Tibial artery (tissue), 4 donors: ENCODE results near the gene FAAP100.

Experiments used
- DNase-seq, 2 donors: peaks; one replicate each; pipeline ENCODE4 v3.0.0-alpha.2; 2019
- H3K27ac ChIP-seq, 2 donors: fragments of 200-600 bp; sonication (generic) in 1 of 2; 1 replicate in 1 of 2; 2 replicates in 1 of 2; pipeline ENCODE4 v1.5.1; 2018 to 2019; ENCODE audit warnings: mild to moderate bottlenecking in 1 of 2
- H3K27me3 ChIP-seq, 2 donors: fragments of 200-600 bp; sonication (generic) in 1 of 2; one replicate each; pipeline versions ENCODE4 v1.5.1 to v1.6.0; 2016 to 2019
- H3K36me3 ChIP-seq, 3 donors: fragments of 200-600 bp; sonication (generic) in 2 of 3; one replicate each; pipeline ENCODE4 v1.5.1; 2016 to 2019; ENCODE audit warnings: mild to moderate bottlenecking in 2 of 3
- H3K4me1 ChIP-seq, 4 donors: fragments of 200-600 bp; sonication (generic) in 2 of 4; 1 replicate in 3 of 4; 2 replicates in 1 of 4; pipeline ENCODE4 v1.5.1; 2016 to 2019
- H3K4me3 ChIP-seq, 2 donors: fragments of 200-600 bp; sonication (generic) in 1 of 2; 1 replicate in 1 of 2; 2 replicates in 1 of 2; pipeline ENCODE4 v1.5.1; 2018 to 2019; ENCODE audit warnings: mild to moderate bottlenecking in 2 of 2
- H3K9me3 ChIP-seq, 3 donors: fragments of 200-600 bp; sonication (generic) in 1 of 3; one replicate each; pipeline ENCODE4 v1.5.1; 2016 to 2019
- CTCF ChIP-seq, 2 experiments: fragments of 200-600 bp in 1 of 2; fragments of 450-650 bp in 1 of 2; IDR thresholded peaks; one replicate each; pipeline ENCODE4 v1.5.1; 2017 to 2019; ENCODE audit warnings: antibody characterized with exemption in 2 of 2, mild to moderate bottlenecking in 1 of 2, moderate library complexity in 1 of 2
- intact Hi-C: fragments of 100-400 bp; cut with DNase I; formaldehyde crosslinking; loops from one replicate; pipeline ENCODE4 v1.15.0; 2023; ENCODE audit warnings: low total_unique reads

FAAP100 gene

GRCh38 chr17:81552244-81553017 is at the start of gene FAAP100:
Gene FAAP100 (minus strand): TSS chr17:81552353. CDS start chr17:81552330, 23 bp downstream.
- no peak for TF ChIP-seq CTCF (IDR thresholded peaks at IDR 0.05)
- intact Hi-C loops = no loop called here
- Histone ChIP-seq H3K9me3 (no peaks in the 10 kb centered on the region), H3K27me3 (no peaks in the 10 kb centered on the region), H3K4me3 (peak within 1 kb of the TSS; percentile 67 to 98), H3K4me1 (peaks cover 0 to 41% (median 38%) of the 10 kb centered on the region in 4 donors), H3K36me3 (peaks cover 16 to 46% (median 32%) of the 10 kb centered on the region in 3 donors), H3K27ac (peak within 1 kb of the TSS; percentile 80 to 88)
- peak; percentile 62 to 88 for DNase-seq

- intact Hi-C loops = loop anchor here (5.0 kb wide), 2 partner anchors 84 to 349 kb away; no protein-coding TSS in a partner anchor
- no peaks in the 10 kb centered on the region for H3K27me3 ChIP-seq
- H3K36me3 ChIP-seq = peaks cover 49 to 83% (median 62%) of the 10 kb centered on the region in 3 donors
- H3K27ac ChIP-seq = no peak overlapping the region
- peak in 1 of 2 donors; percentile 30 for DNase-seq
- peak; percentile 77 to 86 for TF ChIP-seq CTCF (IDR thresholded peaks at IDR 0.05)
- H3K4me1 ChIP-seq = peaks cover 0 to 17% (median 9%) of the 10 kb centered on the region in 4 donors
- H3K9me3 ChIP-seq = no peaks in the 10 kb centered on the region
- no peak overlapping the region for H3K4me3 ChIP-seq
Measured at GRCh38 chr17:81601525-81602120, 49.5 kb upstream of the FAAP100 start.

GRCh38 chr17:81599719-81600486 is 47.8 kb upstream of the FAAP100 start:
- TF ChIP-seq CTCF (IDR thresholded peaks at IDR 0.05) = no peak
- H3K27ac ChIP-seq = peak overlapping the region in 1 of 2 donors; percentile 28
- DNase-seq = no peak
- H3K4me1 ChIP-seq = peaks cover 0 to 17% (median 9%) of the 10 kb centered on the region in 4 donors
- intact Hi-C loops = loop anchor here (5.0 kb wide), 2 partner anchors 83 to 348 kb away; no protein-coding TSS in a partner anchor
- no peaks in the 10 kb centered on the region for H3K27me3 ChIP-seq
- H3K9me3 ChIP-seq = no peaks in the 10 kb centered on the region
- H3K4me3 ChIP-seq = no peak overlapping the region
- peaks cover 47 to 83% (median 60%) of the 10 kb centered on the region in 3 donors for H3K36me3 ChIP-seq

- intact Hi-C loops = no loop called here
- Histone ChIP-seq H3K27ac (no peak overlapping the region), H3K4me1 (no peaks in the 10 kb centered on the region), H3K4me3 (no peak overlapping the region), H3K36me3 (peaks cover 69 to 99% (median 84%) of the 10 kb centered on the region in 3 donors), H3K27me3 (no peaks in the 10 kb centered on the region), H3K9me3 (no peaks in the 10 kb centered on the region)
- DNase-seq = no peak
- TF ChIP-seq CTCF (IDR thresholded peaks at IDR 0.05) = no peak
Measured at GRCh38 chr17:81593105-81593871, 41.1 kb upstream of the FAAP100 start.

- H3K27me3 ChIP-seq = no peaks in the 10 kb centered on the region
- no peaks in the 10 kb centered on the region for H3K4me1 ChIP-seq
- H3K36me3 ChIP-seq = peaks cover 76 to 98% (median 92%) of the 10 kb centered on the region in 3 donors
- H3K27ac ChIP-seq = no peak overlapping the region
- intact Hi-C loops = no loop called here
- H3K4me3 ChIP-seq = no peak overlapping the region
- no peak for DNase-seq
- no peaks in the 10 kb centered on the region for H3K9me3 ChIP-seq
- TF ChIP-seq CTCF (IDR thresholded peaks at IDR 0.05) = no peak
Measured at GRCh38 chr17:81591971-81592370, 39.8 kb upstream of the FAAP100 start.
